Measurements from ENCODE around the gene SETD3. TPM values are rescaled to one million over a fixed set of nuclear protein-coding genes. Genes with fewer than 3 reads are reported as not detected.

The SETD3 gene
- total RNA-seq, 1 donor from 2014 or later = 61.5 TPM

Other genes with a start within 250 kb of the SETD3 start
- 0.67 TPM for gene BCL11B, start 208.7 kb downstream of the SETD3 start, total RNA-seq
- 48.2 TPM for gene CCNK, start 550 bp upstream of the SETD3 start, total RNA-seq
- 5.2 TPM for gene CCDC85C, start 123.3 kb upstream of the SETD3 start, total RNA-seq
- gene HHIPL1, start 164.3 kb upstream of the SETD3 start, total RNA-seq = 3.8 TPM
- 3.1 TPM for gene CYP46A1, start 203.4 kb upstream of the SETD3 start, total RNA-seq